Nephron progenitor cell (in vitro differentiated cells): ENCODE data around the gene TMEM250.

Experiments used
- DNase-seq: peaks from one replicate; pipeline ENCODE4 v3.0.0; 2021
- H3K27ac Mint-ChIP-seq: 2 replicates; pipeline ENCODE4 v1.8.0; 2021; ENCODE audit warnings: mild to moderate bottlenecking, moderate library complexity, mixed read lengths
- H3K27me3 Mint-ChIP-seq: 2 replicates; pipeline ENCODE4 v1.8.0; 2021; ENCODE audit warnings: mild to moderate bottlenecking, low read depth, mixed read lengths; ENCODE audit not compliant: poor library complexity
- H3K36me3 Mint-ChIP-seq: 2 replicates; pipeline ENCODE4 v1.8.0; 2021; ENCODE audit warnings: low read depth, mixed read lengths
- H3K4me1 Mint-ChIP-seq: 2 replicates; pipeline ENCODE4 v1.8.0; 2021; ENCODE audit warnings: mixed read lengths
- H3K4me3 Mint-ChIP-seq: 2 replicates; pipeline ENCODE4 v1.8.0; 2021; ENCODE audit warnings: mild to moderate bottlenecking, moderate library complexity, mixed read lengths
- H3K9me3 Mint-ChIP-seq: 2 replicates; pipeline ENCODE4 v1.8.0; 2021; ENCODE audit warnings: mild to moderate bottlenecking, moderate library complexity, mixed read lengths
- TF ChIP-seq, protein P1 (sequence below): fragments of 200-600 bp; sonication (generic); IDR thresholded peaks from 2 replicates; pipeline ENCODE4 v1.5.0; 2021; ENCODE audit warnings: antibody characterized with exemption

The TMEM250 gene

DNA sequence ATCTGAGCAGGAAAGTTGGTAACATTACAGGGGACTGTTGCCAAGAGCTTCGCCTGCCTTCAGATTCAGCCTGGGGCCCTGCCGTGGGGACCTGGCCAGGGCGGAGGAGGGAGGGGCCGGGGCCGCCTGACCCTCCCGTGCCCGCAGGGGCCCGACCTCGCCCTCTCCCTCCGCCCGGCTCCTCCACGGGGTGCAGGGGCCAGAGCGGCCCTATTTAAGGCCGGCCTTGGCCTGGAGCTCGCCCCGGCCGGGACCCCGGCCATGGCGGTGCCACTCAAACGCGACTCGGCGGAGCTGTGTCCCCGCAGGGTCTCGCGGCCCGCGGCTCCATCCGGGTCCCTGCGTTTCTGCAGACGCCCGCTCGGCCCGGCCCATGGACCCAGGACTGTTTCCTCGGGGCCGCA is 757 bp downstream of the TMEM250 start:
- no peaks in the 10 kb centered on the region for H3K4me1 Mint-ChIP-seq
- H3K9me3 Mint-ChIP-seq = no peaks in the 10 kb centered on the region
- no peak overlapping the region for H3K27ac Mint-ChIP-seq
- DNase-seq = no peak
- peaks cover 6% of the 10 kb centered on the region for H3K36me3 Mint-ChIP-seq
- peak overlapping the region; percentile 84 for H3K4me3 Mint-ChIP-seq
- H3K27me3 Mint-ChIP-seq = peaks cover 5% of the 10 kb centered on the region
- TF ChIP-seq, protein P1, sequence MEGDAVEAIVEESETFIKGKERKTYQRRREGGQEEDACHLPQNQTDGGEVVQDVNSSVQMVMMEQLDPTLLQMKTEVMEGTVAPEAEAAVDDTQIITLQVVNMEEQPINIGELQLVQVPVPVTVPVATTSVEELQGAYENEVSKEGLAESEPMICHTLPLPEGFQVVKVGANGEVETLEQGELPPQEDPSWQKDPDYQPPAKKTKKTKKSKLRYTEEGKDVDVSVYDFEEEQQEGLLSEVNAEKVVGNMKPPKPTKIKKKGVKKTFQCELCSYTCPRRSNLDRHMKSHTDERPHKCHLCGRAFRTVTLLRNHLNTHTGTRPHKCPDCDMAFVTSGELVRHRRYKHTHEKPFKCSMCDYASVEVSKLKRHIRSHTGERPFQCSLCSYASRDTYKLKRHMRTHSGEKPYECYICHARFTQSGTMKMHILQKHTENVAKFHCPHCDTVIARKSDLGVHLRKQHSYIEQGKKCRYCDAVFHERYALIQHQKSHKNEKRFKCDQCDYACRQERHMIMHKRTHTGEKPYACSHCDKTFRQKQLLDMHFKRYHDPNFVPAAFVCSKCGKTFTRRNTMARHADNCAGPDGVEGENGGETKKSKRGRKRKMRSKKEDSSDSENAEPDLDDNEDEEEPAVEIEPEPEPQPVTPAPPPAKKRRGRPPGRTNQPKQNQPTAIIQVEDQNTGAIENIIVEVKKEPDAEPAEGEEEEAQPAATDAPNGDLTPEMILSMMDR = no peak

DNA sequence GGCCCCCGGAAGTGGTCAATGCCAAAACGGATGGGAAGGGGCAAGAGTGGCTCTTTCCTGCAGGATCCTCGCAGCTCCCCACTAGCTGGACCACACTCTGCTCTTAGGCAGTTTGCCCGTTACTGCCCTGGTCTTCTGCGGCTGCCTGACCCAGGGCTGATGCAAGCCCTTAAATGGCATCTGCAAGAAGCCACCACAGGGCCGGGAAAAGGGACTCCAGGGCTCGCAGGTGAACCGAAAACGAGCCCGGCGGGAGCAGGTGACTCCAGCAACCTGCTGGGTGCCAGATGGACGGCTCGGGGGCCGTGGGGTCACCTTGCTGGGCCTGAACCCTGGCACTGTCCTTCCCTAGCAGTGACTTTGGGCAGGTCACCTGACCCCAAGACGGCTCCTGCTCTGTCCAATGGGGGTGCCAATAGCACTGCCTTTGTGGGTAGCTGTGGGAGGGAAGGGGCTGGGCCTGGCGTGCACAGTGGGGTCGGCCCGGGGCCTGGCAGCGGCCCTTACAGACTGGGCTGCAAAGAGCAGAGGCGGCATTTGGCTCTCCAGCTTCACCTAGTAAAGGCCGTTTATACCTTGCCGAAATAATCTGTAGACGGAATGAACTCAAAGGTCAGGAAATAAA is 1.3 kb downstream of the TMEM250 start:
- peaks cover 2% of the 10 kb centered on the region for H3K27me3 Mint-ChIP-seq
- DNase-seq = no peak
- TF ChIP-seq, protein P1 = no peak
- H3K4me3 Mint-ChIP-seq = peak overlapping the region; percentile 84
- peaks cover 6% of the 10 kb centered on the region for H3K36me3 Mint-ChIP-seq
- H3K9me3 Mint-ChIP-seq = no peaks in the 10 kb centered on the region
- no peaks in the 10 kb centered on the region for H3K4me1 Mint-ChIP-seq
- H3K27ac Mint-ChIP-seq = no peak overlapping the region

DNA sequence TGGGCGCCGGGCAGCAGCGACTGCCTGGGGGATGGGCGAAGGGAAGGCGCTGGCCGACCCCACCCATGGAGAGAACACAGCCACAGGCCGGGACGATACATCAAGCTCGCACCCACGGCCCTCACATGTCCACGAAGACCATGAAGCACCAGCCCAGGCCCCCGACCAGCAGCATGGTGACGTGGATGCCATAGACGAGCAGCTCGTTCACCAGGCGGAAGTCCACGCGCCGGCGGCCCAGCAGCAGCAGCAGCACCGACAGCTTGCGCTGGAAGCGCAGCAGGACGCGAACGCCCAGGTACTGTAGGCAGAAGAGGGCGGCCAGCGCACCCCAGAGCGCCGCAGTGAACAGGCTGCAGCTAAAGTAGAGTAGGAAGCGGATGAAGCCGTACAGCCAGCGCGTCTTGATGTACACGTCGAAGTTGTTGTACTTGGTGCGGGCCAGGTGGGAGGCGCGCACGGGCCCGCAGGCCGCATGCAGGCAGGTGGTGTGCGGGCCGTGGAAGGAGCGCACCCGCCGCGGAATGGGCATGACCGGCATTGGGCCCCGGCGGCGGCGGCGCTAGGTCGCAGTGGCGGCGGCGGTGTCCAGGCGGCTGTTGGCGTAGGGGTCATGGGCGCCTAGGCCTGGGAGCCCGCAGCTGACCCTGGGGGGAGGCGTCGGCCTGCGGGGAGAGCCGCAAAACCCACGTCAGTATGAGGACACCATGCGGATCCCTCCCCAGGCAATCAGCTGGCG is 2.1 kb downstream of the TMEM250 start:
- peaks cover 6% of the 10 kb centered on the region for H3K4me1 Mint-ChIP-seq
- DNase-seq = no peak
- peak overlapping the region; percentile 54 for H3K4me3 Mint-ChIP-seq
- H3K36me3 Mint-ChIP-seq = peaks cover 6% of the 10 kb centered on the region
- TF ChIP-seq, protein P1 = no peak
- H3K27me3 Mint-ChIP-seq = no peaks in the 10 kb centered on the region
- H3K27ac Mint-ChIP-seq = no peak overlapping the region
- no peaks in the 10 kb centered on the region for H3K9me3 Mint-ChIP-seq

DNA sequence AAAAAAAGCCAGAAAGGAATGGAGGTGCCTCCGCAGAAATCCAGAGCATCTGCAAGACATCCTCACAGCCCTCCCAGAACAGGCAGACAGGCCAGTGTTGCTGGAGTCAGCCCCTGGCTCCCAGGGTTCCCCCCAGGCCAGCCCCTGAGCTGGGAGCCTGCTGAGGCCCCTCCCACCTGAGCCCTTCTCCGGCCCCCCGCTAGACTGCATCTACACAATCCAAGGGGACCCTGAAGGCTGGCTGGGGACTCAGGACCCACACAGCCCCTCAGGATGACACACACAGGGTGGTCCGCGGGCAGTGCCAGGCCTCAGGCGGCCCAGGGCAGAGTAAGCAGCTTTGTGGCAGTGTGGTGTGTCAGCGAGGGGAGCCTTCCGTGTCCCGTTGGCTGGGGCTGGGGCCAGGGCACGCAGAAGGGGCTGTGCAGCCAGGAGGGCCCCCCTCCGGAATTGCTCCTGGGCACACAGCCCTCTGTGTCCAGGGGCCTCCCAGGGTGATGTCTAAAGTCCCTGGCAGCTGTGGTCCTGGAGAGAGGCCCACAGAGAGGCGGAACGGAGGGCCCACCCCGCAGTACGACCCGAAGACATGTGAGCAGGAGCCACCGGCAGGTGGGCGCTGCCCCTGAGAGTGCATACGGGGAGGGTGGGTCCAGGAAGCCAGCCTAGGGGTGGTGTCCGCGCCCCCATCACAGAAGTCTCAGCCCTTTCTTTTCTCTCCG is 2.9 kb downstream of the TMEM250 start:
- no peaks in the 10 kb centered on the region for H3K9me3 Mint-ChIP-seq
- peaks cover 11% of the 10 kb centered on the region for H3K4me1 Mint-ChIP-seq
- TF ChIP-seq, protein P1 = no peak
- H3K4me3 Mint-ChIP-seq = no peak overlapping the region
- peaks cover 6% of the 10 kb centered on the region for H3K36me3 Mint-ChIP-seq
- H3K27ac Mint-ChIP-seq = no peak overlapping the region
- H3K27me3 Mint-ChIP-seq = no peaks in the 10 kb centered on the region
- DNase-seq = no peak

DNA sequence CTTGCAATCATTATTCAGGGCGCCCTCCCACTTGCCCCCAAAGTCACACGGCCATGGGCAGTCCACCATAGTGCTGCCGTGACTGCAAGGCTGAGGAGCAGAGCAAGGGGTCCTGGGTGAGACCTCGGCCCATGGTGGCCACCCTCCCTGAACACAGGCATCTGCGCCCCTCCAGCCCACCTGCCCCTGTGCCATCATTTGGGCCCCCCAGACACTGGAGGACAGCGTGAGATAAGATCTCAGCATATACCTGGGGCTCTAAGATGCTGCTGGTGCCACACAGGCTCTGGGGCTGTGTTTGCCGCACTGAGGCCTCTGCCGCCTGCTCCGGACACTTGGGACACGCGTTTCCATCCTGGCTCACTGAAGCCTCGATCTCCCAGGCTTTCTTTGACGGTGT is 3.5 kb downstream of the TMEM250 start:
- peaks cover 6% of the 10 kb centered on the region for H3K36me3 Mint-ChIP-seq
- H3K4me3 Mint-ChIP-seq = no peak overlapping the region
- peak overlapping the region; percentile 48 for H3K27ac Mint-ChIP-seq

More for the DNA sequence above, 3.5 kb downstream of the TMEM250 start:
- H3K9me3 Mint-ChIP-seq = no peaks in the 10 kb centered on the region
- no peaks in the 10 kb centered on the region for H3K27me3 Mint-ChIP-seq
- TF ChIP-seq, protein P1 = no peak
- no peak for DNase-seq
- peaks cover 16% of the 10 kb centered on the region for H3K4me1 Mint-ChIP-seq
